ENCODE measurements around the gene KCTD1.

The KCTD1 gene

DNA sequence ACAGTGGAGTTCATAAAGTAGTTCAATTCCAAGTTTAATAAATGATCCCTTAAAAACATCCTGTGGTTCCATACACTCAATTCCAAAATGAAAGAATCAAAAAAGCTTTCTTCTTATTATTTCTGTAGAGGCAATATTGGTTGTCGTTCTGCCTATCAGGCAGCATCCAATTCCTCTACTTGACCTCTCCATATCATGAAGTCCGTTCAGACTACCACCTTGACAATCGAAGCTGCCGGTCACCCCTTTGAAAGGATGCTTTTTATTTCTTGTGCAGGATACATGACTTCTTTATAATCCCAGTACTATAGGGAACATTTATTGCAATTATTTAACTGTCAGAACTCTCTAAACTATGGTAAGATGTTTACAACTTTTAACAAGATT is 3.3 kb upstream of the KCTD1 start:
- H3K27ac Mint-ChIP-seq: no peak overlapping the region
- H3K4me1 Mint-ChIP-seq: peaks cover 15% of the 10 kb centered on the region
- peak overlapping the region; percentile 69 to 84 (median 77) for H3K4me3 Mint-ChIP-seq
- H3K9me3 Mint-ChIP-seq: no peaks in the 10 kb centered on the region
- H3K27me3 Mint-ChIP-seq (ENCODE audit: low read depth): peaks cover 69% of the 10 kb centered on the region
- peaks cover under 1% of the 10 kb centered on the region for H3K36me3 Mint-ChIP-seq (ENCODE audit: low read depth)
- TF ChIP-seq, protein P1, sequence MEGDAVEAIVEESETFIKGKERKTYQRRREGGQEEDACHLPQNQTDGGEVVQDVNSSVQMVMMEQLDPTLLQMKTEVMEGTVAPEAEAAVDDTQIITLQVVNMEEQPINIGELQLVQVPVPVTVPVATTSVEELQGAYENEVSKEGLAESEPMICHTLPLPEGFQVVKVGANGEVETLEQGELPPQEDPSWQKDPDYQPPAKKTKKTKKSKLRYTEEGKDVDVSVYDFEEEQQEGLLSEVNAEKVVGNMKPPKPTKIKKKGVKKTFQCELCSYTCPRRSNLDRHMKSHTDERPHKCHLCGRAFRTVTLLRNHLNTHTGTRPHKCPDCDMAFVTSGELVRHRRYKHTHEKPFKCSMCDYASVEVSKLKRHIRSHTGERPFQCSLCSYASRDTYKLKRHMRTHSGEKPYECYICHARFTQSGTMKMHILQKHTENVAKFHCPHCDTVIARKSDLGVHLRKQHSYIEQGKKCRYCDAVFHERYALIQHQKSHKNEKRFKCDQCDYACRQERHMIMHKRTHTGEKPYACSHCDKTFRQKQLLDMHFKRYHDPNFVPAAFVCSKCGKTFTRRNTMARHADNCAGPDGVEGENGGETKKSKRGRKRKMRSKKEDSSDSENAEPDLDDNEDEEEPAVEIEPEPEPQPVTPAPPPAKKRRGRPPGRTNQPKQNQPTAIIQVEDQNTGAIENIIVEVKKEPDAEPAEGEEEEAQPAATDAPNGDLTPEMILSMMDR (IDR thresholded peaks at IDR 0.05; ENCODE audit: unreplicated experiment in 3 of 3): no peak

DNA sequence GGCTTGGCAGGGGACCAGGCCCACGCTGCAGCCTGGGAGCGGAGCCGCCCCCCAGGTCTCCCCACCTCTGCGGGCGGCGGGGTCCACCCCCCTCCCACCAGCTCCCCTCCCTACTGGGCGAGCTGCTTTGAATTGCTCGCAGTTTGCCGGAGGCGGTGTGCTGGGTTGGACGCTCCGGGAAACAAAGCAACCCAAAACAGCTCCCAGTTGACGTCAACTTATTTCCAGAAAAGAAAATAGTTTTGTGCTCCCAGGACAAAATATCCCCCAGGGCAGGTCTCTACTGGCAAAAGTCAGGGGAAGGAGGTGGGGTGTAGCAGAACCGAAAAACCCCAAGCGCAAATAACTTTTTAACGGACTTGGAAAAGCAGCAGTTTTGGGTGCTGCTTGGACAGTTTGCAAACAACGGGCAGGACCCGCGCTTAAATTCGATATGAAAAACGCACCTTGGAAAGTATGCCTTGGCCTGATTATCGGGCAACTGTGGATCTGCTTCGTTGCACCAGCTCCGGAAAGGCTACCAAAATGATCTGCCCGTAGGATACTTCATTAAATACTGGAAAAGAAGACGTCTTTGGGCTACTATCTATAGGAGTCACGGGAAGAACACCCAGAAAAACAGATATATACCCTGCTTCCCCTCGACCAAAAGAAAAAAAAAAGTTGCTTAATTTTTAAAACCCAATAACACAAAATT is 2.8 kb upstream of the KCTD1 start:
- Mint-ChIP-seq H3K27ac (no peak overlapping the region), H3K36me3 (ENCODE audit: low read depth) (peaks cover 5% of the 10 kb centered on the region), H3K9me3 (no peaks in the 10 kb centered on the region), H3K4me1 (peaks cover 21% of the 10 kb centered on the region), H3K4me3 (peak overlapping the region; percentile 69 to 84 (median 77)), H3K27me3 (ENCODE audit: low read depth) (peaks cover 75% of the 10 kb centered on the region)
- TF ChIP-seq, protein P1 (IDR thresholded peaks at IDR 0.05; ENCODE audit: unreplicated experiment in 3 of 3): no peak

DNA sequence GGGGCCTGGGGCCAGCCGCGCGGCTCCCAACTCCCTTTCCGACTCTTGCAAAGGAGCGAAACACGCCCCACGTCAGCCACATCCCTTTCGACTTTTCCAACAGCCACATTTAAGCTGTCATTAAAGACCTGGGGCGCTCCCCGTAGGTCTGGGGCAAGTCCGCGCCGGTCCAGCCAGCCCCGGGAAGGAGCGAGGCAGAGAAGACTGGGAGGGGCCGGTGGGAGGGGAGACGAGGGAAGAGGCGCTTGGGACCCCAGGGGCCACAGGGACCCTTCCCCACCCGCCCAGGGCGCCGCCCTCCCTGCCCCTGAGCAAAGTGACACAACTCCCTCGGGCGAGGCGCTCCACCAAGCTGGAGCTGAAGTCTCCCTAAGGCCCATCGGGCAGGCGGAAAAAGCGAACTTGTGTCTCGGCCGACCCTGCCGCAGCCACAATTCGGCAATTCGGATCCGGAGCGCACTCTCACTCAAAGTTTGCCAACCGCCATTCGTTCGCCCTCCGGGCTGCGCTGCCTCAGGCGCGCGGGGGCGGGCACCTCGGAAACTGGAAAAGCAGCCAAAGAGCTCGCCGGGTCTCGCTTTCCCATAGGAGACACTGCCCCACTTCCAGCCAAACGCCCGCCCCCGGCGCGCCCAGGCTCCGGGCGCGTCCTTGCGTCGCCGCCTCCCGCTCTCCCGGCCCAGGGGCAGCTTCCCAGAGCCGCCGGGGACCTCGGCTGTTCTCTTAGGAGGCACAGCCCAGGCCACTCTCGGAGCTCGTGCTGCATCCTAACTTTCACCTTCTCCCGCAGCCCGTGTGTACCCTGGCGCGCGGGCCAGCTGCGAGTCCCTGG is 1.1 kb upstream of the KCTD1 start:
- Mint-ChIP-seq H3K9me3 (no peaks in the 10 kb centered on the region), H3K27ac (peak overlapping the region in 2 of 3 experiments; percentile 67 to 90), H3K36me3 (ENCODE audit: low read depth) (peaks cover 5% of the 10 kb centered on the region), H3K27me3 (ENCODE audit: low read depth) (peaks cover 72% of the 10 kb centered on the region), H3K4me3 (peak overlapping the region; percentile 88 to 90 (median 88)), H3K4me1 (peaks cover 34% of the 10 kb centered on the region)
- TF ChIP-seq, protein P1 (IDR thresholded peaks at IDR 0.05; ENCODE audit: unreplicated experiment in 3 of 3): no peak

DNA sequence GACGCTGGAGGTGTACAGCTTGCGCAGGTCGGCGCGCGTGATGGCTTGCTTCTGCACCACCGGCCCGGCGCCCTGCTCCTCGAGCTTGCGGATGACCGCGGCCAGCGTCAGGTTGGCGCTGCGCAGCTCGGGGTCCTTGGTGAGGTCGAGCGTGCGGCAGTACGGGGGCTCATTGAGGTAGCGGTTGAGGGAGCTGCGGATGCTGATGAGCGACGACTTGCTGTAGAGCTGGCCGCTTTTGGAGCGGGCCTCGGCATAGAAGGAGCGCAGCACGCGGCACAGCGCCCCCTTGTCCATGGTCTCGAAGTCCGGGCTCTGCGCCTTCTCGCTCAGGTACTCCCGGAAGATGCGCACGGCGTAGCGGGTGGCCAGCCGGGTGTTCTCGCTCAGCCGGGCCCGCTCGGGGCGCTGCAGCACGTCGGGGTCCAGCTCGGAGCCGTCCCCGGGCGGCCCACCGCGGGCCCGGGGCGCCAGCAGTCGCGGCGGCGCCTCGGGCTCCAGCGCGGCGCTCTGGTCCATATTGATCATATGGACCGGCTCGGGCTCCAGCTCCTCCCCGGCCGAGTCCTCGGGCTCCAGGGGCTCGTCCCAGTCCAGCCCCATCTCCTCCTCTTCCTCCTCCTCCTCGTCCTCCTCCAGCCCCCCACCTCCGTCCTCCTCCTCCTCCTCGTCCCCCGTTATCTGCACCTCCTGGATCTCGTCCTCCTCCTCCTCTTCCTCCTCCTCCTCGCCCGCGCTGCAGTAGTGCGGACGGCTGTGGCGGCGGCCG is 523 bp downstream of the KCTD1 start:
- Mint-ChIP-seq H3K27ac (peak overlapping the region; percentile 26 to 94 (median 94)), H3K4me3 (peak overlapping the region; percentile 98 to 99 (median 98)), H3K9me3 (no peaks in the 10 kb centered on the region), H3K27me3 (ENCODE audit: low read depth) (peaks cover 55% of the 10 kb centered on the region), H3K4me1 (peaks cover 47% of the 10 kb centered on the region), H3K36me3 (ENCODE audit: low read depth) (peaks cover 9% of the 10 kb centered on the region)
- TF ChIP-seq, protein P1 (IDR thresholded peaks at IDR 0.05; ENCODE audit: unreplicated experiment in 3 of 3): peak; percentile 51 to 65 (median 53)

DNA sequence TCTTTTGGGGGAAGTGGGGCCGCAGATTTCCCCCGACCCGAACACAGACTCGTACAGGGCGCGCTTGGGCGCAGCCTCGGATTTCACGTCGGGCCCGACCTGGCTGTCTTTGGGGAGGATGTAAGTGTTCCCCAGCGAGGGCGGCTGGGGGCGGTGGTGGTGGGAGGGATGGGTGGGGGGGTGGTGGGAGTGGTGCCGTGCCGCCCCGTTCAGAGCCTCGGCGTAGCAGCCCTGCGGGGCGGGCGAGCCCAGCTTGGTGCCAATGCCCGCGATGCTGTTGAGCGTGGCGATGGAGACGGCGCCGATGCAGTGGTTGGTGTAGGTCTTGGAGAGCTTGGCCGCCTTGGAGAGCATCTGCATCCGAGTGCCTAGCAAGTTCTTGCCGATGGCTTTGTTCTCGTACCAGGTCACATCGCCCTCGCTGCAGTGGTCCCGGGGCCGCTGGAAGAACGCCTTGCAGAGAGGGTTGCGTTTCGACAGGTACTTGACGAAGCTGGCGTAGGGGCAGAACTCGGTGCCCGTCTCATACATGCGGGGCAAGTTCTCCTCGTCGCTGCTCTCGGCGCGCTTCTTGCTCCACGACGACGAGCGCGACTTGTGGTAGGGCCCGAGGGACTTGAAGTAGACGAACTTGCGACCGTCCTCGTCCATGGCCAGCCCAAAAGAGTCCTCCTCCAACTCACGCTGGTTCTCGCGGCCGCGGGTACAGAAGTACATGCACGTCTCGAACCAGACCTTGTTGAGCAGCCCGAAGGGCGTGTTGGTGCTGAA is 1.3 kb downstream of the KCTD1 start:
- Mint-ChIP-seq H3K4me1 (peaks cover 47% of the 10 kb centered on the region), H3K36me3 (ENCODE audit: low read depth) (peaks cover 9% of the 10 kb centered on the region), H3K9me3 (no peaks in the 10 kb centered on the region), H3K27me3 (ENCODE audit: low read depth) (peaks cover 48% of the 10 kb centered on the region), H3K27ac (peak overlapping the region; percentile 26 to 94 (median 94)), H3K4me3 (peak overlapping the region; percentile 98 to 99 (median 98))
- TF ChIP-seq, protein P1 (IDR thresholded peaks at IDR 0.05; ENCODE audit: unreplicated experiment in 3 of 3): no peak

Measured in nephron (organoid).